ENCODE measurements around the gene HEMK1. TPM values are rescaled to one million over a fixed set of nuclear protein-coding genes. Genes with fewer than 3 reads are reported as not detected.

HEMK1 gene
- total RNA-seq, 2 donors from 2014 or later = 24.1 to 25.8 TPM

DNA sequence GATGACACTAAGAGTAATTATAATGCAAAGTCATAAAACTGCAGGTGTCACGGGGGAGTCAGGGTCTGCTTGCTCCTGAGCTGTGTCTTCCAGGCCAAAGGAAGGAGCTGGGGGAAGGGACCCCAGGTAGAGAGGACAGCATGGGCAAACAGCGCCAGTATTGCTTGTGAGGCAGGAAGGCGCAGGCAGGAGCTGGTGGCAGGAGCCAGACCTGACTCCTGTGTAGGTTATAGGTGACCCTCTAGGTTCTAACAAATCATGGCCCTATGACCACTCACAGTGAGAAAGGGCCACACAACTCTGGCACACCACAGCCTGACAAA, 40.4 kb downstream of the HEMK1 start:
- H3K4me3 ChIP-seq (ENCODE audit: low read length) = no peak overlapping the region

DNA sequence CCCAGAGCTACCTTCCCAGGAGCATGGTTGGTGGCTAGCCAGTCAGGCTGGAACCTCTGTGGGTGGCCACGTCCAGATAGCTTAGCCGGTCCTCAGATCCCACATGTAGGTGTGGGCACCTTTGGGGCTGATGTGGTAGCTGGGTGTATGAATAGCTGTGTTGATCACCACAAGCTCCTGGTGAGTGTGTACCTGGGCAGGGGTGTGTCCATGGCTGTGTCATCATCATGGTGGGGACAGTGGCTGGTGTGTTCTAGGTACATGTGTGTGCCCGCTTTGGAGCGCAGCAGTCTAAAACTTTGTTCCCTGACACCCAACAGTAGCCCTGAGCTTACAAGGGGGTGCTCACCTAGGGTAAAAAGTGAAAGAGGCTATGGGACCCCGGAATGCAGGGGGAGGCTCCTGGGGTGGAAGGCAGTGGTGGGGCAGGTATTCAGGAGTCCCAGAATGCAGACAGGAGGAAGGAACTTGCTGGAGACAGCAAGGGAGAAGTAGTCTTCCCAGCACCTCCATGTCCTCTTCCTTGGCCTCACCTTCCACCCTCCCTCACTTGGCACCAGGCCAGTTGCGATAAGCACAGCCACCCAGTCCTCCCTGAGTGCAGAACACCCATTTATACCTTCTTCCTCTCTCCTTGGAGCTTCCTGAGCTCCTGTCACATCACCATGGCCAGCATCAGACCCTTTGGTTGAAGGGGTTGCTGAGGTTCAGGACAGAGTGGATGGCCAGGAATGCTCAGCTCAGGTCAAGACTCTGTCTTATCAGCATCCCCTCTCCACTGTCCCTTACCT, 41.1 kb downstream of the HEMK1 start:
- H3K27ac Mint-ChIP-seq = no peak overlapping the region
- Histone ChIP-seq H3K27me3 (ENCODE audit: control insufficient read depth, insufficient read depth, low read length, poor library complexity, severe bottlenecking) (peaks cover 22% of the 10 kb centered on the region), H3K27ac (ENCODE audit: low read depth, low read length) (no peak overlapping the region), H3K9me3 (ENCODE audit: control insufficient read depth, low read length) (no peaks in the 10 kb centered on the region), H3K9ac (ENCODE audit: extremely low read depth, low read length, poor library complexity, severe bottlenecking) (no peak overlapping the region), H3K4me1 (ENCODE audit: control insufficient read depth, insufficient read depth, low read length) (no peaks in the 10 kb centered on the region), H3K36me3 (ENCODE audit: control insufficient read depth, insufficient read depth, low read length) (peaks cover 6% of the 10 kb centered on the region), H3K4me3 (ENCODE audit: low read length) (peak overlapping the region; percentile 75)
- H3K4me1 Mint-ChIP-seq = peaks cover 14% of the 10 kb centered on the region
- H3K36me3 Mint-ChIP-seq (ENCODE audit: low read depth) = no peaks in the 10 kb centered on the region
- H3K27me3 Mint-ChIP-seq (ENCODE audit: insufficient read depth) = peaks cover 45% of the 10 kb centered on the region
- no peak for DNase-seq
- 96 to 100% methylated on average over 2 to 6 of the region's 6 CpGs for WGBS, 2 experiments (ENCODE audit: insufficient coverage in 1 of 2, insufficient read length in 1 of 2)
- no peaks in the 10 kb centered on the region for H3K9me3 Mint-ChIP-seq
- TF ChIP-seq, protein P1, sequence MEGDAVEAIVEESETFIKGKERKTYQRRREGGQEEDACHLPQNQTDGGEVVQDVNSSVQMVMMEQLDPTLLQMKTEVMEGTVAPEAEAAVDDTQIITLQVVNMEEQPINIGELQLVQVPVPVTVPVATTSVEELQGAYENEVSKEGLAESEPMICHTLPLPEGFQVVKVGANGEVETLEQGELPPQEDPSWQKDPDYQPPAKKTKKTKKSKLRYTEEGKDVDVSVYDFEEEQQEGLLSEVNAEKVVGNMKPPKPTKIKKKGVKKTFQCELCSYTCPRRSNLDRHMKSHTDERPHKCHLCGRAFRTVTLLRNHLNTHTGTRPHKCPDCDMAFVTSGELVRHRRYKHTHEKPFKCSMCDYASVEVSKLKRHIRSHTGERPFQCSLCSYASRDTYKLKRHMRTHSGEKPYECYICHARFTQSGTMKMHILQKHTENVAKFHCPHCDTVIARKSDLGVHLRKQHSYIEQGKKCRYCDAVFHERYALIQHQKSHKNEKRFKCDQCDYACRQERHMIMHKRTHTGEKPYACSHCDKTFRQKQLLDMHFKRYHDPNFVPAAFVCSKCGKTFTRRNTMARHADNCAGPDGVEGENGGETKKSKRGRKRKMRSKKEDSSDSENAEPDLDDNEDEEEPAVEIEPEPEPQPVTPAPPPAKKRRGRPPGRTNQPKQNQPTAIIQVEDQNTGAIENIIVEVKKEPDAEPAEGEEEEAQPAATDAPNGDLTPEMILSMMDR (conservative IDR thresholded peaks at IDR 0.05) = no peak
- peak overlapping the region; percentile 61 for H3K4me3 Mint-ChIP-seq

More for the DNA sequence above, 40.4 kb downstream of the HEMK1 start:
- Histone ChIP-seq H3K27ac (ENCODE audit: low read depth, low read length) (no peak overlapping the region), H3K27me3 (ENCODE audit: control insufficient read depth, insufficient read depth, low read length, poor library complexity, severe bottlenecking) (peaks cover 22% of the 10 kb centered on the region), H3K9ac (ENCODE audit: extremely low read depth, low read length, poor library complexity, severe bottlenecking) (no peak overlapping the region), H3K4me1 (ENCODE audit: control insufficient read depth, insufficient read depth, low read length) (no peaks in the 10 kb centered on the region), H3K36me3 (ENCODE audit: control insufficient read depth, insufficient read depth, low read length) (peaks cover 6% of the 10 kb centered on the region), H3K9me3 (ENCODE audit: control insufficient read depth, low read length) (no peaks in the 10 kb centered on the region)
- WGBS, 2 experiments (ENCODE audit: insufficient coverage in 1 of 2, insufficient read length in 1 of 2) = 90 to 92% methylated on average over 3 of the region's 3 CpGs
- H3K4me1 Mint-ChIP-seq = peaks cover 14% of the 10 kb centered on the region
- peaks cover 43% of the 10 kb centered on the region for H3K27me3 Mint-ChIP-seq (ENCODE audit: insufficient read depth)
- H3K27ac Mint-ChIP-seq = no peak overlapping the region
- no peaks in the 10 kb centered on the region for H3K36me3 Mint-ChIP-seq (ENCODE audit: low read depth)
- no peaks in the 10 kb centered on the region for H3K9me3 Mint-ChIP-seq
- no peak for DNase-seq
- TF ChIP-seq, protein P1 (conservative IDR thresholded peaks at IDR 0.05) = no peak
- H3K4me3 Mint-ChIP-seq = no peak overlapping the region

DNA sequence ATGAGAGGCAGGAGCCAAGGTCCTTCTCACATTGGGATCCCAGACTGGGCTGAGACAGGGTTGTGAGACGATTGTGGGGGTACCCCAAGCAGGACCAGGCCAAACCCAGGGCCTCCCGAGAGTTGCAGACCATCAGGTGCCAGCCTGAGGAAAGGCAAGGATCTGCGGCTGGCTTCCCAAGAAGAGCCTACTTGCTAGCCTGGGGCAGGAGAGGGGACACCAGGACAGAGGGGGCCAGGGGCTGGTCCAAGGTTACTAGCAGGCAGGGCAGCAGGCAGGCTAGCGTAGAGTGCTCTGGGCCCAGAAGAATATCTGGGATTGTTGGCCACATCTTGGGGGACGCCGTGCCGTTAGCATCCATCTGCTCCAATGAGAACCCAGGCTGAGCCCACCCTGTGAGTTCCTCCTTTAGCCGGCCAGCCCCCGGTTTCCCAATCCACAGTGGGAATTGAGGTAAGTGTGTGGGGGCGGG, 41.7 kb downstream of the HEMK1 start:
- Histone ChIP-seq H3K9ac (ENCODE audit: extremely low read depth, low read length, poor library complexity, severe bottlenecking) (peak overlapping the region; percentile 45), H3K9me3 (ENCODE audit: control insufficient read depth, low read length) (no peaks in the 10 kb centered on the region), H3K36me3 (ENCODE audit: control insufficient read depth, insufficient read depth, low read length) (peaks cover 6% of the 10 kb centered on the region), H3K4me3 (ENCODE audit: low read length) (peak overlapping the region; percentile 75), H3K4me1 (ENCODE audit: control insufficient read depth, insufficient read depth, low read length) (no peaks in the 10 kb centered on the region), H3K27ac (ENCODE audit: low read depth, low read length) (peak overlapping the region; percentile 88), H3K27me3 (ENCODE audit: control insufficient read depth, insufficient read depth, low read length, poor library complexity, severe bottlenecking) (peaks cover 22% of the 10 kb centered on the region)
- no peak for DNase-seq
- Mint-ChIP-seq H3K9me3 (no peaks in the 10 kb centered on the region), H3K4me3 (peak overlapping the region; percentile 61), H3K27ac (no peak overlapping the region), H3K4me1 (peaks cover 15% of the 10 kb centered on the region), H3K27me3 (ENCODE audit: insufficient read depth) (peaks cover 45% of the 10 kb centered on the region), H3K36me3 (ENCODE audit: low read depth) (no peaks in the 10 kb centered on the region)
- TF ChIP-seq, protein P1 (conservative IDR thresholded peaks at IDR 0.05) = no peak
- WGBS, 2 experiments (ENCODE audit: insufficient coverage in 1 of 2, insufficient read length in 1 of 2) = 61 to 86% methylated on average over 3 to 10 of the region's 10 CpGs

Data from endodermal cell (in vitro differentiated cells).